ENCODE measurements around the gene KCNB1.

The KCNB1 gene

DNA sequence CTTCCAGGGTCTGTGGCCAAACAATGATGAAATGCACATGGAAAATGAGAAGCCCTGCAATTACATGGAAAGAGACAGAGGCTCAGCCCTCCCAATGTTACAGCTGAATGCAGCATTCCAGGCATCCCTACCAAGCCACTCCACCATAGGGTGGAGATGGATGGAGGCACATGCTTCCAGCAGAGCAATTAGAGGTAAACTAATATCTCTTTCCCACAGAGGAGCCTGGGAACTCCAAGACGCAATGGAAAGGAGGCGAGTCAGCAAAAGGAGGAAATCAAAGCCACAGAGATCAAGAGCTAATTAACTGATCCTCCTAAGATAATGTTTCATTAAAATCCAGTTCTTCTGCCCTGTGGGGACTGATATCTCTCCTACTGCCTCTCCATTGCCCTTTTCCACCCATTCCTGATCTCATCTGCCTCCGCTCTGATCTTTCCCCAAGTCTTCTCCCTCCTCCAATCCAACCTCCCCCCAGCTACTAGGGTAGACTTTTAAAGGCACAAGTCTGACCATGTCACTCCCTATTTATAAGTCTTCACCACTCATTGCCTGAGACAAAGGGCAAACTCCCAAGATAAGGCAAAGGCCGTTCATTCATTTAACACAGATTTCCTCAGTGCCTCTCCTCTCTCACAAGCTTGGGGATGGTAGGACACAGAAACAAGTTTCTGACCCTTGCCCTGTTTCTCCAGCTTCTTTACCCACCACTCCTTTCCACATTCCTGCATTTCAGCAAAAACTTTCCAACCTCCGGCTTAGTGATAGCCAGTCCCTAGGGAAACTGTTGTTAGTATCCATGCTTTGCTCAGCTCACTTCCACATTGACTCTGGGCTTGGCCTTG, 14.3 kb upstream of the KCNB1 start:
- no peak for DNase-seq

DNA sequence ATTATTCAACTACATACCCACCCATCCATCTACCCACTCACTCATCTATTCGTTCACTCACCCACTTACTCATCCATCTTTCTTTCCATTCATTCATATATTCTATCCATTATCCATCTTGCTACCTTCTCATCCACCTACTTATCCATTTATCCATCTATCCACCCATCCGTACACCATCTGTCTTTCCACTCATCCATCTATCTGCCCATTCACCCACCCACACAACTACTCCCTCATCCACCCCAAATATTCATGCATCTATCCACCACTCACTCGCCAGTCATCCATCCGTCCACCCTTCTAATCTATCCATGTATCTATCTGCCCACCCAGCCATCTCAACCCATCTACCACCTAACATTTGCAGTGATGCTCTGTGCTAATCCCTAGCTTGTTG, 13.6 kb upstream of the KCNB1 start:
- DNase-seq: no peak

- no peak for DNase-seq
Measured at GRCh38 chr20:49490689-49491088, 8.2 kb upstream of the KCNB1 start.

GRCh38 chr20:49489688-49490087, 7.2 kb upstream of the KCNB1 start:
- DNase-seq: no peak

DNA sequence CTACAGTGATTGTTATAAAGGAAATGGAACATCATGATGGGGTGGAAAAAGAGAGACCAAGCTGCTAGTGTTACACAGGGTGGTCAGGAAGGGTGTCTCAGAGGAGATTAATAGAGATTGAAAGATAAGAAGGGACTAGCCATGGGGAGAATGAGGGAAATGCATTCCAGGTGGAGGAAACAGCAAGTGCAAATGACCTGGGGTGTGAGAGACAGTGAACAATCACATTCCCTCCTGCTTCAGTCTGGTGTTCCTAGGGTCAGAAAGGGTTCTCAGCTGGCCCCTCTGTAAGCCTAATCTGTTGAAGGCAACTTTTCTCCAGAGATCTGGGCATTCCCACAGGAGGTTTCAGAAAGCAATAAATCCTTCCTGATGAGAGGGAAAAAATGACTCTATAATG, 3.6 kb upstream of the KCNB1 start:
- no peak for DNase-seq

- DNase-seq: no peak
Measured at GRCh38 chr20:49485563-49485962, 3.1 kb upstream of the KCNB1 start.

DNA sequence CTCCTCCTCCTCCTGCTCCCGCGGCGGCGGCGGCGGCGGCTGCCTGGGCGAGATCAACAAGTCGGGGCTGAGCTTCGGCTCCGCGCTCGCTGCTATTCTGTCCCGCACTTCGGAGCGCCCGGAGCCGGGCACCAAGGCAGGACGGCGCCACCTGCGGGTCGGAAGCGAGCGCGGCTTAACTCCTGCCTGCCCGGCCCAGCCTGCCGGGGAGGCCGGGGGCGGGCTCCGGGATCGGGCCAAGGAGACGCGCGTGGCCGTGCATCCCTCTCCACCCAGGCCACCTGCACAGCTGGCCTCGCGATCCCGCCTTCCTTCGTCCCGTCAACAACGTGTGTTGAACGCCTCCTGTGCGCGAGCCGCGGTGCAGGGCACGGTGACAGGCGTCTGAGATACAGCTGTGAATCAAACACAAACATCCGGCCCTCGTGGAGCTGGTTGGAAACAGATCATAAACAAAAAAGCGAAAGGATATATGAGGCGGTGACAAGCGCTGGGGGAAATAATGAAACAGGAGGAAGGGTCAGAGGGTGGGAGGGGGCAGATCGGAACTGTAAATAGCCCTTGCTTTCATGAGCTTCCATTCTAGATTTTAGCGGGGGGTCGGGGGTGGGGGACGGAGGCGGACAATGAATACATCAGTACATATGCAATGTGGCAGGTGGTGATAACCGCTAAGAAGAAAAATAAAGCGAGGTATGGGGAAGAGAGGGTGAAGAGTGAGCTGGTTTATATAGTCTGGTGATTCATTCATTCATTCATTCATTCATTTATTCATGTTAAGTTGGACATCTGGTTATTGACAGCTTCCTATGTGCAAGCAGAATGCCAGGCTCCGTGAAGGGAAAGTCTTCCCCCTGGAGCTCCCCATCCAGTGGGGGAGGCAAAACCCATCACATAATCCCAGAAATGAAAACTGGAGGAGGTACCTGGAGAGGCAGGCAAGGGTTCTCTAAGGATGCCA, 2.0 kb upstream of the KCNB1 start:
- peak; percentile 66 for DNase-seq

- no peak for DNase-seq
Measured at GRCh38 chr20:49483696-49484123, 1.2 kb upstream of the KCNB1 start.

DNA sequence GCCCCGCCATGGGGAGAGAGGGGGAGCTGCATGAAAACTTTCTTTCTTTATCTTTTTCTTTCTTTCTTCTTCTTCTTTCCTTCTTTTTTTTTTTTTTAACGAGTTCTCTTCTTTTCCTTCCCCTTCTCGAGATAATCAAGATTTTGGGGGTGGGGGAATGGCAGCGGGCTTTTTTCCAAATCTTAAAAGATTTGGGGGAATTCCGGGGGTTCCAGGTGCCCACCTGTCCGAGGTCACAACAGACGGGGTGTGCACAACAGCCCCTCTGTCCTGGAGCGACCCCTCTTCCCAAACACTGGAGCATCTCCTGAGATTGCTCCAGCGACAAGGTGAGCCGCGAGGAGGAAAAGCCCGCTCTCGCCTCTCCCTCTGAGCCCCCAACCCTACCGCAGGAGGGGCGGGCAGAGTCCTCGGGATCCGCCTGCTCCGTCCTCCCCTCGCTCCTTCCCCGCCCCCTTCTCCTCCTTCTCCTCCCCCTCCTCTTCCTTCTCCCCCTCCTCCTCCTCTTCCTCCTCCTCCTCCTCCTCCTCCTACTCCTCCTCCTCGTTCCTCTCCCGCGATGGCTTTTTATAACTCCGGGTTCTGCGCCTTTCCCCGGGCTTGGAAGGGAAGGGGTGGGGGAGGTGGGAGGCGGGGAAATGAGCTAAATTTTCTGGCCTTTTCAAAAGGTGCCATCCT, 689 bp upstream of the KCNB1 start:
- DNase-seq: no peak

DNA sequence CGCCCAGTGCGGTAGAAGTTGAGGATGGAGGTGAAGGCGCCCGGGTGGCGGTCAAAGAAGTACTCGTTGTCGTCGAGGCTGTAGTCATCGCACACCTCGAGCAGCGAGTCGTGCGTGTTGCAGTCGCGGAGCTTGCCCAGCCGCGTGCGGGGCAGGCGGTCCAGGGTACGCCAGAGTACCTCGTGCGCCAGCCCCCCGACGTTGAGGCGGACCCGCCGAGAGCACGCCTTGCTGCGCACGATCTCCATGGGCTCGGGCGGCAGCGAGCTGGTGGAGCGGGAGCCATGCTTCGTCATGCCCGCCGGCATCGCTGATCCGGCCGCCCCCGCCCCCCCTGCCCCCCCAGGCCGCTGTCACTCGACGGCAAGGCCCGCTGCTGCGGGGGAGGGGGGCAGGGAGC, 295 bp downstream of the KCNB1 start:
- no peak for DNase-seq

DNA sequence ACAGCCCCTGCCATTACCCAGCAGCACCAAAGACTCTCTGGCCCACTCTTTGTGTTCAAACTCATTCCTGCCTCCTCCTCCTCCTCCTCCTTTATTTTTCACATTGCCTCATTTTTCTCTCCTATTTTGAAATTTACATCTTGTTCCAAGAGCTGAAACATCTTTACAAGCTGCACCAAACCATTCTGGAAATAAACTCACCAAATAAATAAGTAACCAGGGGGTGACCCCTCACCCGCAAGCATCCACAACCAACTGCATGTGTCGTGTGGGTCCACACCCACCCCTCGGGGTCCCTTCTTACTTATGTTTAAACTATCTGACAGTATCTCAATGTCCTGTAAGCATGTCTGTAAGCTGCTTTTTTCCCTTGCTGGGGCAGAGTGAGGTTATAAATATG, 1.4 kb downstream of the KCNB1 start:
- DNase-seq: no peak

GRCh38 chr20:49480236-49480635, 2.2 kb downstream of the KCNB1 start:
- no peak for DNase-seq

DNA sequence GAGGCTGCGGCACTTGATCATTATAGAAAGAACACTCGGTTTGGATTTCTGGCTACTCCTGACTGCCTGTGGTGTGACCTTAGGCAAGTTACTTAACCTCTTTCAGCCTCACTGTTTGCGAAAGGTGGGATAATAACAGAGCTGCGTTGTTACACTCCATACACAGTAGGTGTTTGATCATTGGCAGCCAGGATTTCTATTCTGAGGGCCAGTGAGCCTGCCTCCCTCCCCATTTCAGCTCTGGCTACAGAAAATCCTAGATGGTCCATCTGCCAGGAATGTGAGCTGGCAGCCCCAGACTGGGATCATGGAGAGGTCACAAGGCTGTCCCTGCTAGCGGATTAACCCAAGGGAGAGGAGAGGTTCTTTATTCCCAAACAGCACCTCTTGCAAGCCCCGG, 2.7 kb downstream of the KCNB1 start:
- DNase-seq: no peak

- DNase-seq: no peak
Measured at GRCh38 chr20:49478754-49479689, 3.4 kb downstream of the KCNB1 start.

DNA sequence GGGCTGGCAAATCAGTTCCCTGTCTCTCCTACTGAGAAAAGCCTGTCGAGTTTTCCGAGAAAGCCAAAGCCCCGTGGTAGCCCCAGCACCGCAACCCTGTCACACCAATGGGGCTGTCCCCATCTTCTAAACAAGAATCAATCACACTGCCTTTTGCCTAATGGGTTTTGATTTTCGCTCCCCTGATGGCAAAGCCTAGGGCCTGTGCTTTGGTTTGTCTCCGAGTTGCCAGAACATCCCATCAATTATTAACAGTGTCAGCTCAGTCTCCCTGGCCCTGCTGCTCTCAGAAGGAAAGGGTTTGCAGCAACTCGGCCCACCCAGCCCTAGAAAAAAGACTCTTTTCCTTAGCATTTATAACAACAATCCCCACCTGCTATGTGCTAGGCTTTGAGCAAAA, 4.2 kb downstream of the KCNB1 start:
- no peak for DNase-seq

DNA sequence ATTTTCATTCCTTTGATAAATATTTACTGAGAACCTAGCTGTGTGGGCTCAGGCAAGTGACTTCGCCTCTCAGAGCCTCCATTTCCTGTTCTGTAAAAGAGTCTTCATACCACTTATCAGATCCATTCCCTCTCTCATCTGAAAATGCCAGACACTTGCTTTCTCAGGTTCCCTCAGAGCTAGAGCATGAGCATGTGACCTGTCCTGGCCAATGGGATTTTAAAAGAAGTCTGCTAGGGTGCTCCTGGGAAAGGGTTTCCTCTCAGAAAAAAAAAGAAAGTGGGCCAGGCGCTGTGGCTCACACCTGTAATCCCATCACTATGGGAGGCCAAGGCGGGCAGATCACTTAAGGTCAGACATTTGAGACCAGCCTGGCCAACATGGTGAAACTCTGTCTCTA, 5.3 kb downstream of the KCNB1 start:
- DNase-seq: no peak

GRCh38 chr20:49476016-49476355, 6.5 kb downstream of the KCNB1 start:
- no peak for DNase-seq

DNA sequence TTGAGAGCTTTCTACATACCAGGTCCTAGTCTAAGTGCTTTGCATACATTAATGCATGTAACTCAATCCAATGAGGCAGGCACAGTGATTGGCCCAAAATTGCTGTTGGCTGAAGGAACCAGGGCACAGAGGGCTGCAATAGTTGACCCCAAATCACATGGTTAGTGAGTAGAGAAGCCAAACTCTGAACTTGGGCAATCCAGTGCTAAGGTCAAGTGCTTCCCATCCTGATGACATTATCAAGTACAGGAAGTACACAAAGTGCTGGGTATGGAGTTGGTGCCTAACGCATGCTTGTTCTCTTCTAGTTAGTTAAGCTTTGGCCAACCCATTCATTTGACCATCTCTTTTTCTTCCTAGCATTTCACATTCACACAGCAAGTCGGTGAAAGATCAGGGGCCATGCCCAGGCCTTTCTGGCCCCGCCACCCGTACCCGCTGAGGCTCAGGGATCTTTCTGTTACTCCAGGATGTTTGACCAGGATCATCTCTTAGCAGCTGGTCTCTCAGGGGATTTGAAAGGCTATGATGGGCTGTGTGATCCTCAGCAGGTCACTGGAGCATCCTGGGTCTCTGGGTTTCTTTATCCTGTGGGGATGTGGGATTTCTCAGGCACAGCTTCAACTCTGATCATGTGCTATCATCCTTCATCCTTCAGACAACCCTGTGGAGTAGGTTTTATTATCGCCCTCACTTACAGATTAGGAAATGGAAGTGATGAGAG, 7.0 kb downstream of the KCNB1 start:
- DNase-seq: no peak

DNA sequence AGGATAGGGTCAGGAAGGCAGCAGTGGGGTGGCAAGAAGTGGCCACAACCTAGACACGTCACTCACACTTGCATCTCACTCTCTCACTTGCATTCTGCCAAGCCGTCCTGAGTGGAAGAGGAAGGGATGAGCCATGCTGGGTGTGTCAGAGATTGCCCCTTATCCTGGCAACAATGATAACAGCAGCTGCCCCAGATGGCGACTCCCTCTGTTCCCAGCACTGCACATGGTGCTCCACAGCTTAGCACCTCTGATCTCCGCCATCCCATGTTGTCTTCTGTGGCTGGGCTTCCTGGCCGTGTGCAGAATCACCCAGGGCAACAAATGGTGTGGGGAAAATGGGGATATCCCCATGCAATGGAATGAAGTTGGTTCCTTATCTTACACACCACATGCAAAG, 11.1 kb downstream of the KCNB1 start:
- DNase-seq: no peak

DNA sequence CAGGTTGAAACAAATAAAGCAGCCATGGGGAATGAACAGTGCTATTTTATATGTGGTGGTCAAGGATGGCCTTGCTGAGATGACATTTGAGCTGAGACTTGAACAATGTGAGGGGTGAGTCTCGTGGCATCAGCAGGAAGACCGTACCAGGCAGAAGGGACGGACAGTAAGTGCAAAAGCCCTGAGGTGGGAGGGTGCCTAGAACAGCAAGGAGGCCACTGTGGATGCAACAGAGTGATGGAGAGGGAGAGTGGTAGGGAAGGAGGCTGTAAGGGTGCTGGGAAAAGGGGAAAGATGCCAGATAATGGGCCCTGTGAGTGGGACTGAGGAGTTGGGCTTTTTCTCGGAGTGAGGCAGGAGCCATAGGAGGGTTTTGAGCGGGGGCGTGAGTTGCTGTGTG, 11.5 kb downstream of the KCNB1 start:
- no peak for DNase-seq

- no peak for DNase-seq
Measured at GRCh38 chr20:49469060-49469459, 13.4 kb downstream of the KCNB1 start.

- no peak for DNase-seq
Measured at GRCh38 chr20:49468412-49468811, 14.1 kb downstream of the KCNB1 start.

All from fibroblast of skin of right quadriceps (primary cell).